SIG-M5 (cell line): ENCODE results near the gene MAPT.
"Not testable (repeated sequence)": the region's sequence is repeated elsewhere in the genome, so short reads cannot be mapped to it uniquely, and the experiment has no call there.

Source experiments
- DNase-seq: peaks from one replicate; lab custom pipeline; 2025; lab: John Stamatoyannopoulos, UW

The MAPT gene

DNA sequence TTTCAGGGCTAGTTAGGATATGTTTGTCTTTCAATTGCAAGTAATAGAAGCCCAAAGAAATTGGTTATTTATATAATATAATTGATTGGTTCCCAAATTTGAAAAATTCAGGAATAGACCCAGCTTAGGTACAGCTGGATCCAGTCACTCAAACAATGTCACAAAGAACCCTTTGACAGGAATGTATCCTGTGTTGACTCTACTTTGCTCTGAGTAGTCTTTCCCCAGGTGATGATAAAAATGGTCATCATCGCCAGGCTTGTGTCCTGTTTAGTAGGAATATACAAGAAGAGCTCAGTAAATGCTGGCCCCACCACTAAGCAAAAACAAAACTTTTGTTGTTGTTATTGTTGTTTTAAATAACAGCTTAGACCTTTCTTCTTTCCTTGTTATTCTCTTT is 35.0 kb downstream of the MAPT start:
- DNase-seq, result no peak

DNA sequence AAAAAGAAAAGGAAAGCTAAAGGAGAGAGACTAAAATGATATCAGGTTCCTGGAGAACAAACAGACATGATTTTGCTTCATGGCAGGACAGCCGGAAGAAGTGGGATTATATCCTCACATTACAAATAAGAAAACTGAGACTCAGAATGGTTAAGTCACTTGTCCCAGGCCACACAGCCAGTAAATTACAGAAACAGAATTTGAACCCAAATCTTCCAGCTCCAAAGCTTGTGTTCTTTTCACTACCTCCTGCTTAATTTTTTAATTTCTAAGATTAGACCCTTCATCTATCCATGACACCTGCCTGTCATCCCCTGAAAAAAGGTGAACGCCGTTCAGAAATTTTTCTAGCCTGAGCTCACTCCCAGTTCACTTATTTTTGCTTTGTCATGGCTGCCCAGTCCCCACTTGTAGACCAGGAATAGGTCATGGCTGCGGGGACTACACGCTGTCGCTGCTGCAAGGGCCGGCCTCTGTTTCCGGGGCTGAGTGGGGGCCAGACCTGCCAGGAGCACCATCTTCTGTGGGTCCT is 36.1 kb downstream of the MAPT start:
- DNase-seq, result no peak

DNA sequence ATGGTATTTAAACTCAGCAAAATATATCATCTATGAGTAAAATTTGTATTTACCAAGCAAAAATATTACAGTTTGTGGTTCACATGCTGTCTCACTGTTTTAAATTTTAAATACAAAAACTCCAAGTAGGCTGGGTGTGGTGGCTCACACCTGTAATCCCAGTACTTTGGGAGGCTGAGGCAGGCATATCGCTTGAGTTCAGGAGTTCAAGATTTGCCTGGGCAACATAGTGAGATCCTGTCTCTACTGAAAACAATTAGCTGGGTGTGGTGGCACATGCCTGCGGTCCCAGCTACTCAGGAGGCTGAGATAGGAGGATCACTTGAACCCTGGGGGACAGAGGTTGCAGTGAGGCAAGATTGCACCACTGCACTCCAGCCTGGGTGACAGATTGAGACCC is 37.3 kb downstream of the MAPT start:
- DNase-seq, result no peak

DNA sequence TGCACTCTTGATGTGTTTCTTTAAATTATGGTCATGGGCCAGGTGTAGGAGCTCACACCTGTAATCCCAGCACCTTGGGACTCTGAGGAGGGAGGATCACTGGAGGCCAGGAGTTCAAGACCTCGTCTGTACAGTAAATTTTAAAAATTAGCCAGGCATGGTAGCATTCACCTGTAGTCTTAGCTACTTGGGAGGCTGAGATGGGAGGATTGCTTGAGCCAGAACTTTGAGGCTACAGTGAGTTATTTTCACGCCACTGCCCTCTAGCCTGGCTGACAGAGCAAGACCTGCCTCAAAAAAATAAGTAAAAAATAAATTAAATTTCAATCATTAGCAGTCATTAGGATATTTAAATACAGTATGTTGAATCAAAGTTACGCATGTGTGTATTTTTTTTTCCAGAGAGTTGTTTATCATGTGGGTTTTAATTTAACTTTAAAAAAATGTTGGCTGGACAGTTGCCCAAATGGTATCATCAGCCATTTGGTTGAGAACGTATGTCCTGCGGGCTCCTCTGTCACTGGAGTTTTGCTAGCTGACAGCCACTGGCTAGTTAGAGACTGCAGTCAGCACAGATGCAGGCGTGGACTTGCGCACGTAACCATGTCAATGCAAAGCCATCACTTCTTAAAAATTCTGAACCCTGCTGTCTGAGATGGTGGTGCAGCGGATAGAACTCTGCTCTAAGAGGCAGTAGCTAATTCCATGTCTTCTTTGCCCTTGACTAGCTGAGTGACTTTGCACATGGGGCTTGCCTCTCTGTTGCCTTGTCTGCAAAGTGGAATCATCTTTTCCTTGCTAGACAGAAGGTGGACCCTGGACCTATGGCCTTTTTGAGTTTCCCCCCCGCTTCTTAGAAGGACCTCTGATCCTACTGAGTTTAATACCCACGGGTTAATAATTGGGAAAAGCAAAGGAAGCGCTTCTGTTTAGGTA is 40.0 kb downstream of the MAPT start:
- no peak for DNase-seq

DNA sequence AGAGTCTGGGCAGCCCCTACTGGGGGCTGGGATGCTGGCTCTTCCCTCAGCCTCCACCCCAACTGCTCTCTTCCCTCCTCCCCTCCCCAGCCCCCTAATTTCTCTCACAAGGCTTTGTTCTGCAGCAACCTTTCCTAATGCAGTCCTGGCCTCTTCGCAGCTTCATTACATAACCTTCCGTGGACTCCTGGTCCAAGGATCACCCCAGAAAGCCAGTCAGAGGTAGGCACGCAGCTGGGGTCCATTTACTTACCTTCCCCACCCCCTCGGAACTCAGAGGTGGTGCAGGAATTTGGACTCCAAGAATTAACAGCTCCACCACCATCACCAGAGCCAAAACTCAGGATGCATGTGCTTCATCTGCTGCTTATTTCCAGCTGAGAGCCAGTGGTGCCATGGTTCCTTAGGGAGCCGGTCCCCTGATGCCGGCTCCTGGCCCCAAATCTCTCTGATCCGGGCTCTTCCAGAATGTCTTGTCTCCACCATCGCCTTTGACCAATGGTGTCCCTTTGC is 40.9 kb downstream of the MAPT start:
- DNase-seq, result no peak

DNA sequence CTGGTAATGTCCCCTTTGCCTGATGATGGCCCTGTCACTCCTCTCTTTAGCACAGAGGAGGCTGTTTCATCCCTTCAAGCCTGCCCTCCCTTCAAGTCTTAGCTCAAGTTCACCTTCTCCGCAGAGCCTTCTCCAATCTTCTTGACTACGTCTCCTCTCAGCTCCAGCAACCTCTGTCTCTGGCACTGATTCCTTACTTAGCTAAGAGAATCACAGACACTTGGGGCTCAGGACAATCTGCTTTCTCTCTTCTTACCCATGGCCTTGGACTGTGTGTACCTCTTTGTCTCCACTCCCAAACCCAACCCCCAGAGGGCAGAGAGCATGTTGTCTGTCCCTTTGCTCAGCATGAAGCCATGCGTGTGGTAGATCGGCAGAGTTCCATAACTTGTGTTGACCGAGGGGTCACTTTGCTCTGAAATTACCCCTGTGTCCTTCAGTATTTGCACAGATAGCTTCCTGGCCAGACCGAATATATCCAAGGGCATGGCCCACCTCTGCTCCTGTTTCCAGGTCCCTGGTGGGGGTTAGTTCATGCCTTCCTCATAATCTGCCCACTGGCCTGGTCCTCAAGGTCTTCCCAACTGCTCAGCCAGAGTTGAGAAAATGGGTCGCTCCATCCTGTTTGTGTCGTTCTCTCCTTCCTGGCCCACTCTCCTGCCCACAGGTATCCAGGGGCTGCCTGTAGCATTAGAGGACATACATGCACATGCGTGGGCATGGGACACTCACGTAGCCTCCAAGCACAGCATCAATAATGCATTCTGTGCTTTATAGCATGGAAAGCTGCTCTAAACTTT is 41.6 kb downstream of the MAPT start:
- DNase-seq, result no peak

DNA sequence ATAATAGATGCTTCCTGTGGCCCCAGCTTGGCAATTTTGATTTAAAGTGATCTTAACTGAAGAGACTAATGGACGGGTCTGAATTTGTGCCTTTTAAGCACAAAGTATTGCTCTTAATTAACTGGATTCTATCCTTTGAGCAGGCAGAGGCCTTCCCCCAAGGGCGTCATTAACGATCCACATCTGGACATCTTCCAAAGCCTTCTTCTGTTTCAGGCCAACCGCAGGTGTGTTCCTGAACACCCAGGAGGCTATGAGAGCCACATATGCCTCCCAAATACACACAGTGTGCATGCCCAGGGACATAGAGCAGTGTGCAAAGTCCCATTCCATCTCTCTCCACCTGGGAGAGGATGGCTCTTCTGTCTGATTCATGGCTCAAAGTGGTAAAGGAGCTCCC is 42.3 kb downstream of the MAPT start:
- no peak for DNase-seq

DNA sequence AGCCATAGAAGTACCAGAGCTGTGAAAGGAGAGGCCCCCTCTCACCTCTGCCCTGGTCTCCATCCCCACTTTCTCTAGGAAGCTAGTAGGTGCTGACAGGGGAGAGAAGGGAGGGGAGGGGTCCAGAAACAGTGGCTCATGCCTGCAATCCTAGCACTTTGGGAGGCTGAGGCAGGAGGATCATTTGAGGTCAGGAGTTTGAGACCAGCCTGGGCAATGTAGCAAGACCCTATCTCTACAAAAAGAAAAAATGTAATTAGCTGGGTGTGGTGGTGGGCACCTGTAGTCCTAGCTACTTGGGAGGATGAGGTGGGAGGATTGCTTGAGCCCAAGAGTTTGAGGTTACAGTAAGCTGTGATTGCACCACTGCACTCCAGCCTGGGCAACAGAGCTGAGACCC is 42.8 kb downstream of the MAPT start:
- DNase-seq, result not testable (repeated sequence)

DNA sequence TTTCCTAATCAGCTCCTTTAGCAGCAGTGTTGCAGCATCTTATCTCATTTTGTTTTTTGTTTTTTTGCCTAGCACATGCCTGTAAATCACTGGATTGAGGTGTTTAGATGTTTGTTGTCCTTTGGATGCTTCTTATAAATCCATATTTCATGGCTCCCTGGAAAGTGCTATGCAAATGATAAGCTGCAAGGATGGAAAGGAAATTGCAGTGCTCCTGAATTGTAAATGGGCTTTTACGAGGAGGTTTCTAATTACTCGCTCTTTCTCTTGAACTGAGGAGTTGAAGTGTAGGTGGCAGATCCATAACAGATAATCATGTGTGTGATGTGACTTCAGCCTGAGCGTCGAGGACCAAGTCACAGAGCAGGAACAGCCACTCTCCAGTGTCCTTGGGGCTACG is 45.0 kb downstream of the MAPT start:
- DNase-seq, result no peak

DNA sequence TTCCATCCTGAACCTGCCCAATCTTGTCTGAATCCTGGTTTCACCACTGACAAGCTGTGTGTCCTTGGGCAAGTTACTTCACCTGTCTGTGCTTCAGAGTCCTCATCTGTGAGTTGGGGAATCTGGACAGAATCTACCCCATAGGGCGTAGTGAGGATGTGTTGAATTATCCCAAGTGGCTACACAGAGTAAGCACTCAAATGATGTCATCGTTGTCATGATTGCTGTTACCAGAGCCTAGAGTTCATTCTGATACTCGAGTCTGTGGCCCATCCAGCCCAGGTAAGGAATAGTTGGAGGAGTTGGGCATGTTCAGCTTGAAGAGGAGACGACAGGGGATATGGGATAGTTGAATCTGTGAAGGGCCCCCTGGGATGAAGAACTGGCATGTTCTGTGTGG is 45.9 kb downstream of the MAPT start:
- no peak for DNase-seq

DNA sequence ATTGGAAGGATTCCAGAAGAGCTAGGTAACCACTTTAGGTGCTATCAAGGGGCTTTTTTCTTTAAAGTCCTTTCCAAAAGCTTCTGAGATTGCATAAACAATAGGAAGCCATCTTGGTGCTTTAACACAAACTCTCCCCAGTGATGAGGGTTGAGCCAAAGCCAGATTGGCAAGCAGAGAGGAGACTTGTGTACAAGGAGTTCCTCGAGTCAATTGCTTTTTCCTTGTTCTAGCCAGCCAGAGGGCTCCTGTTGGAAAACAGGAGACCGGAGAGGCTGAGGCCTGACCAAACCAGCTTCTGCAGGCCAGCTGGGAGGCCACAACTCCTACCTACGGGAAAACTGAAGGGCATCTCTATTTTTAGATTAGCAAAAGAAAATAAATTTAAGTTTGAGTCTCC is 46.5 kb downstream of the MAPT start:
- DNase-seq, result no peak

DNA sequence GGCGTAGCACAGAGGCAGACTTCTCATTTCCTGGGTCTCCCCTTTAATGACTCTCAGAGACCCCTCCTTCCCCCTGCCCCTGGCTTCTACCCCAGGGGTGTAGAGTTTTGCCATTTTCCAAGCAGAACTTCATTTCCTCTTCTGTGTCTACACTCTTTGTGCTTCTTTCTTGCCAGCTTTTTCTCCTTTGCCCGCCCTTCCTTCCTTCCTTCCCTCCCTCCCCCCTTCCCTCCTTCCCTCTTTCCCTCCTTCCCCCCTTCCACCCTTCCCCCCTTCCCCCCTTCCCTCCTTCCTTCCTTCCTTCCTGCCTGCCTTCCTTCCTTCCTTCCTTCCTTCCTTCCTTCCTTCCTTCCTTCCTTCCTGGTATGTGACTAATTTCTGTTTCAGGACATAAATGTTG is 47.0 kb downstream of the MAPT start:
- DNase-seq, result no peak

DNA sequence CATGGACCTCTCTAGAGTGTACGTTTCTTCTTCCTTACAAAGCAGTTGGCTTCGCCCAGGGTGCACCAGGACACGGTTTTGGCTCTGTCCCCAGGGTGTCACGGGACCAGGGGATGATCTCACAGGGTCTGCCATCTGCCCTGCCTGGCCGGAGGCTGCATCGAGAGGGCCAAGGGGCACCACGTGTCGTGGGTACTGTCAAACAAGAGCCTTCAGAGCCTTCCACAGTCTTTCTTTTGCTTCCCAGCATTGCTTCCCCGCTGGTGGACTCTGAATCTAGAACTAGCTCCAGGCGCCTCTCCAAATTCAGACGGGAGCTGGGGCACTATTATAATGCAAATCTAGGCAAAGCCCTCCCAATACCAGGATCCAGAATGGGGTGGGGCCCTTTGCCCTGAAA is 47.9 kb downstream of the MAPT start:
- no peak for DNase-seq

DNA sequence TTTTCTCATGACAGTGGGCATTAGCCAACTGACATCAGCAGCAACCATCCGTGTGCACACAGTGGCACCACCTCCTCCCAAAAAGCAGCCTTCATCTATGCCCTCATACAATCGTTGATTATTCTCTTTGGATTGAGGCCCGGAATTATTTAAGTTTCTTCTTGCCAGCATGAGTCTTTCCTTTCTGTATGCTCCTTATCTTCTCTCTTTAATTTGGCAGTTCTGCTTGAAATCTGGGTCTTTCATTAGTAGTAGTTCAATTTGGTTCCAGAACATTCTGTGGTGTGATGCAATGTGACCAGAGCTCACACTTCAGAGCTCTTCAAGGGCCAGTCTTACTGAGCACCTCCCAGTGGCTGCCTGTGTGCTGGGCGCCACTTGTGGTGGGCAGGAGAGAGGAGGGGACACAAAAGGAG is 52.5 kb downstream of the MAPT start:
- no peak for DNase-seq

DNA sequence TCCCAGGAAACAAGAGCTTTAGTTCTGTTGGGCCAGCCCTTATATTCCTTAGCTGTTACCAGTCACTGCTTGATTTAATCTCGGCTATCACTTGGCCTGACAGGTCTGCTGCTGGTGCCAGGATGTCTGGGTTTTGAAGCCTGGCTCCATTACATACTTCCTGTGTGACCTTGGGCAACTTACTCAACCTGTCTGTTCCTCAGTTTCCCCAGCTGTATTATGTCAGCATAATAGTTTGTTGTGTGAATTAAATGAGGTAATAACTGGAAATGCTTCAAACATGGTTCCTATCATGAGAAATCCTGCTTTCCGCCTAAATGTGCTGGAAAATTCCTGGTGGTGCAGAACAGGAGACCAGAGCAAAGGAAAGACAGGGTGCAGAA is 54.1 kb downstream of the MAPT start:
- DNase-seq, result no peak

DNA sequence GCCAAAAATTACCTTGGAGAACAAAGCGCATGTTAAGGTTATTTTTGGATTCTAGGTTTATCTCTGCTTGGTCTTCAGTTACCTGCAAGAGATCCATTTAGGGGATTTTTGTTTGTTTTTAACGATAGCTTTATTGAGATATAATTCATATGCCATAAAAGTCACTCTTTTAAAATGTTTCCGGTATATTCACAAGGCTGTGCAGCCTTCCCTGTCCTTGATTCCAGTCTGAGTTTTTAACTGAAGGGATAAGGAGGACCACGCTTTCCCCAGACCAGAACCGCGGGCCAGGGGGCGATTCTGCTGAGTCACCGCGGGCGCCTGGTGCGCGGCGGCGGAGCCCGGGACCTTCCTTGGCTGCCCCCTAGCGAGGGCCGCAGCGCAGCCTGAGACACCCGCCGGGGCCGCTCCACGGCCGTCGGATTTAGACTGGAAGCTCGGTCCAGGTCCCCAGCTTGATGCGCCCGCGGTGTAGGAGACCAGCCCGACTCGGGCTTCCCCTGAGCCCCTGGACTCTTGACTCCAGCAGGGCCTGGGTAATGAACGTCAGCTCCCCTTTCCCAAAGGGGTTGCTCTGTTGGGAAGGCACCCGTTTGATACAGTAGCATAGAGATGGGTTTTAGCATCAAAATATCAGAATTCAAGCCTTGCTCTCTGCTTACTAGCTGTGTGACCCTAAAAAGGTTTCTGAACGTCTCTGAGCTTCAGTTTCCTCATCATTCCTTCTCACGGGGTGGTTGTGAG is 54.7 kb downstream of the MAPT start:
- DNase-seq, result no peak

DNA sequence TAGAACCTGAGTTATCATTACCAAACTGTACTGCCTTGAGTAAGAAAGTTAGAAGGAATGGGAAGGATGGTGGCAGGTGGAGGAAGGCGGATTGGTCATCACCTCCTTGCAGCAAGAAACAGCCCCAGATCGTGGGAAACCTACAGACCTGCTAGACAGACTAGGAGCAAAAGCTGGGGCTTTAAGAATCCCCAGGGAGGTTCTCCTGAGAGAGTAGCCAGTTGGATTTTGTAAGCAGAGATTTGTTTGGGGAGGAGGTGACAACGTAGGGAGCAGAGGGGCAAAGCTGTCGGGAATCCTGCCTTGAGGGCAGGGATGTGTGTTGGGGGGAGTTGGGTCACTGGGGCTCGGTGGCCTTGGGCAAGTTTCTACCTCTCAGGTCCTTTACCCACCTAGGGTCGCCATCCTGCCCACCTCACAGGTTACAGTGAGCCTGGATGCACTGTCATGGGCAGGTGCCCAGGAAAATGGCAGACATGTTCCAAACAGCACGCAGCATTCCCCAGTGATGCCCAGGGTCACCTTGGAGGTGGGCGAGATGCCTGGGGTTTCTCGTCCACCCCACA is 55.5 kb downstream of the MAPT start:
- DNase-seq, result no peak

DNA sequence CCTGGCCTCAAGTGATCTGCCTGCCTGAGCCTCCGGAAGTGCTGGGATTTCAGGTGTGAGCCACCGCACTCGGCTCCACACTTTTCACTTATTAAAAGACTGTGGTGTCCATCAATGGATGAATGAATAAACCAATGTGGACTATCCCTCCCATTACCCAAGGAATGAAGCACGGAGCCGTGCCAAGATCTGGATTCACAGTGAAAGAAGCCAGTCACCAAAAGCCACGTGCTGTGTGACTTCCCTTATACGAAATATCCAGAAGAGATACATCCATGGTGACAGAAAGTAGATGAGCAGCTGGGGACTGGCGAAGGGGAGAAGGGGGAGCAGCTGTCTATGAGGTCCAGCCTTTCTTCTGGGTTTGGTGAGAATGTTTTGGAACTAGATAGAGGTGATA is 56.5 kb downstream of the MAPT start:
- DNase-seq, result no peak

DNA sequence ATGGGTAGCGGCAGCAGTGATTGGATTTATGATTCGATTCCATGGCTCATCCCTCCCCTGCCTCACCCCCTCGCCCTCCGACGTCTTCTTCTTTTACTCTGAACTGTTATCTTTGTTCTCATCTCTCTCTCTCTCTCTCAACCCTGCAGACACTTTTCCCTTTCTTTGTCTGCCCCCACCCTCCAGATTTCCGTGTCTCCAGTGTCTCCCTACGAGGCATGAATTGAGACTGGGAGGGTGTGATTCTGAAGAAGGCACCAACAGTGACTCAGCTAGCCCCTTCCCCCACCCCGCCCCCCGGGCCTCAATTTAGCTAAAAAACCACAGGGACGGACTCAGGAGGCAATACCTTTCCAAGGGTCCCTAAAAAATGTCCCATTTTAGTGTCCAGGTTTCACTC is 57.0 kb downstream of the MAPT start:
- DNase-seq, result no peak

DNA sequence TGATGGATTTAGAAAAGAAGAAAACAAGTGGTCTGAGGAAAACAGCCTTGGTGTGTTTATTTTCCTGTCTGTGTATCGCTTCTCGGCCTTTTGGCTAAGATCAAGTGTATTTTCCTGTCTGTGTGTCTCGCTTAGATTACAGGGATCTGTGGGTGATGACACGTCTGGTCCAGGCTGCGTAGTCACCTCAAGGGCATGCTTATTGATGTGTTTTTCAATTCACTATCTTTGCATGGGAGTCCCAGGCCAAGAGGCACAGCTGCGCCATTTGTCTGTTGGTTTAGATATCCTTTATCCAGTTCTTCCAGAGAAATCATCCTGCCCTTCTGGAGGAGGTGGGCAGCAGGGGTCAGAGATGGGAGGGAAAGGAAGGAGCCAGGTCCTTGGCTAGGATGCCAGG is 57.6 kb downstream of the MAPT start:
- DNase-seq, result no peak

DNA sequence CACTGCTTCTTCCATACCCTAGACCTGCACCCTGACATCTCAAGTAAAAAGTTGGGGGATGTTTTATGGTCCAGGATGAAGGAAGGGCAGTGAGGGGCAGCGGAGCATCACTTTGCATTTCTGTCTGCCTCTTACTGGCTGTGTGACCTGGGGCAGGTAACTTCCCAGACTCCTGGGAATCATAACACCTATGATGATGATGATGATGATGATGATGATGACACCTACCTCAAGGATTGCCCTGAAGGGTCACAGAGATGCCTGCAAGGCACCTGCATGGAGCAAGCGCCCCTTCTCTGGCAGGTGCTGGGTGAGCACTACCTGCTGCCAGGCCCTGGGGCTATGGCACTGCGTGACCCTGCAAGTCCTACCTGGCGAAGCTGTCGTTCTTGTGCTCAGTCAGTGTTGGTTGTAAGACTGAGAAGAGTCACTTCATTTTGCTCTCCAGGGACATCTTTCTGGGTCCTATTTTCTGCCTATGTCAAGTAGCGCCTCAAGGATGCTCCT is 58.5 kb downstream of the MAPT start:
- no peak for DNase-seq

DNA sequence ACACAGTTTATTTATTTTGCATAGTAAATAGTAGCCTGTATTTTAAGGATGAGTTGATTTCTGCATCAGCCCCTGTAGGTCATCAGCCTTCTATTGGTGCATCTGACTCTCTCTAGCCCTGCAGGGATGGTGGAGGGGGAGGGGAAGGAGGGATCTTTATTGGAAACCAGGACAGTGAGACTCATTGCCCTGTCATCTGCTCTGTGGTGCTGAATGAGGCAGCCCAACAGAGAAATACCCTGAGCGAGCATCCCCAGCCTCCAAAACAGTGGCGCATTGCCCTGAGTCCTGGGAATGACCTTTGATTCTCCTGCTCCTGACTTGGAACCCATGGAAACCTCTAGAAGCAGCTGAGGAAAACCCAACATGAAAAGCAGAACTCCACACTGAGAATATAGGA is 59.2 kb downstream of the MAPT start:
- DNase-seq, result no peak
